HG03139 (cell line): ENCODE results near the gene BCKDHA.
"Not testable (repeated sequence)": the region's sequence is repeated elsewhere in the genome, so short reads cannot be mapped to it uniquely, and the experiment has no call there.

ENCODE experiments used
- ATAC-seq: cut with Tn5 transposase; IDR thresholded peaks from one replicate; pipeline ENCODE4 v1.9.1; 2021; ENCODE audit not compliant: unreplicated experiment

BCKDHA gene

GRCh38 chr19:41443813-41444455 lies 46.3 kb downstream of the BCKDHA start:
- ATAC-seq = no peak

GRCh38 chr19:41445575-41445974 lies 48.0 kb downstream of the BCKDHA start:
- ATAC-seq = no peak

- no peak for ATAC-seq
Measured at GRCh38 chr19:41447732-41448332, 50.2 kb downstream of the BCKDHA start.

GRCh38 chr19:41449079-41449864 lies 51.7 kb downstream of the BCKDHA start:
- no peak for ATAC-seq

GRCh38 chr19:41449865-41450178 lies 52.2 kb downstream of the BCKDHA start:
- ATAC-seq = no peak

GRCh38 chr19:41452584-41453275 lies 55.1 kb downstream of the BCKDHA start:
- no peak for ATAC-seq

- ATAC-seq = no peak
Measured at GRCh38 chr19:41455936-41456335, 58.3 kb downstream of the BCKDHA start.

GRCh38 chr19:41456342-41456918 lies 58.8 kb downstream of the BCKDHA start:
- no peak for ATAC-seq

GRCh38 chr19:41457241-41457640 lies 59.6 kb downstream of the BCKDHA start:
- ATAC-seq = no peak

GRCh38 chr19:41462497-41462896 lies 64.9 kb downstream of the BCKDHA start:
- ATAC-seq = no peak

GRCh38 chr19:41463257-41464256 lies 65.9 kb downstream of the BCKDHA start:
- ATAC-seq = not testable (repeated sequence)
